Breast epithelium (tissue), 4 donors: ENCODE results near the gene REEP3. TPM values are rescaled to one million over a fixed set of nuclear protein-coding genes. Genes with fewer than 3 reads are reported as not detected.

Experiments
- DNase-seq, 2 donors: peaks; one replicate each; pipeline ENCODE4 v3.0.0-alpha.2; 2019; ENCODE audit warnings: low spot score in 2 of 2
- H3K27ac ChIP-seq, 2 donors: fragments of 200-600 bp; sonication (generic) in 1 of 2; one replicate each; pipeline ENCODE4 v1.5.1; 2016 to 2019; ENCODE audit warnings: mild to moderate bottlenecking in 1 of 2
- H3K27me3 ChIP-seq, 2 donors: fragments of 200-600 bp; sonication (generic) in 1 of 2; one replicate each; pipeline versions ENCODE4 v1.5.1 to v1.6.0; 2017 to 2019; ENCODE audit warnings: control low read depth in 1 of 2, mild to moderate bottlenecking in 1 of 2
- H3K36me3 ChIP-seq: fragments of 200-600 bp; one replicate; pipeline ENCODE4 v1.5.1; 2019
- H3K4me1 ChIP-seq, 2 donors: fragments of 200-600 bp; sonication (generic); one replicate each; pipeline ENCODE4 v1.5.1; 2016 to 2019; ENCODE audit warnings: control low read depth in 1 of 2
- H3K4me3 ChIP-seq, 3 donors: fragments of 200-600 bp; sonication (generic); 1 replicate in 2 of 3; 2 replicates in 1 of 3; pipeline ENCODE4 v1.5.1; 2016 to 2019; ENCODE audit warnings: mild to moderate bottlenecking in 3 of 3, moderate library complexity in 2 of 3
- H3K9me3 ChIP-seq, 2 donors: fragments of 200-600 bp; sonication (generic) in 1 of 2; one replicate each; pipeline ENCODE4 v1.5.1; 2016 to 2019; ENCODE audit warnings: control low read depth in 1 of 2
- POLR2A ChIP-seq: fragments of 450-650 bp; IDR thresholded peaks from one replicate; pipeline ENCODE4 v1.6.1; 2016; ENCODE audit warnings: antibody characterized with exemption, mild to moderate bottlenecking, moderate library complexity
- POLR2AphosphoS5 ChIP-seq, 3 donors: sonication (generic); formaldehyde crosslinking; IDR thresholded peaks; one replicate each; pipeline ENCODE4 v1.6.1; 2017; ENCODE audit warnings: antibody characterized with exemption in 3 of 3
- intact Hi-C: fragments of 100-400 bp; cut with DNase I; formaldehyde crosslinking; loops from one replicate; pipeline ENCODE4 v1.15.1; 2023; ENCODE audit warnings: low total_unique reads
- total RNA-seq, 3 donors: library from RNA; depleted of rRNA; stranded (reverse); fragments of >200 nt; gene quantifications; one replicate each; pipeline ENCODE4 v1.1.0, GENCODE V29; 2016
- TF ChIP-seq, protein P1 (sequence below), 3 donors: fragments of 450-650 bp; IDR thresholded peaks; one replicate each; pipeline ENCODE4 v1.5.1; 2016 to 2017; ENCODE audit warnings: antibody characterized with exemption in 3 of 3, mild to moderate bottlenecking in 3 of 3, moderate library complexity in 3 of 3

The REEP3 gene
- total RNA-seq, 3 donors from 2014 or later: 55.4 to 74.1 (median 63.6) TPM

DNA sequence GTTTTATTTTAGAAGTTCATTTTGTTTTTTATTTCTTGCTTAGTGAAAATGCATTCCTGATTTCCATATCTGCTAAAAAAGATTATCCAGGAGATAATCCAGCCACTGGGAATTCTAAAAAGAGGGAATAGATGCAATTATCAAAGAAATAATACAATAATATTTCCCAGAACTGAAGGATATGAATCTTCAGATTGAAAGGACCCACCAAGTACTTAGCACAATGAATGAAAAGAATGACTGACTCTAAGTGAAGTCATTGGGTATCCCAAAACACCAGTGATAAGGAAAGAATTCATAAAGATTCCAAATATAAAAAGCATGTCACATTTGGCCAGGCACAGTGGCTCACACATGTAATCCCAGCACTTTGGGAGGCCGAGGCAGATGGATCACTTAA lies 79.3 kb downstream of the REEP3 start:
- Histone ChIP-seq H3K27ac (no peak overlapping the region), H3K27me3 (no peaks in the 10 kb centered on the region), H3K4me1 (no peaks in the 10 kb centered on the region), H3K4me3 (no peak overlapping the region), H3K9me3 (no peaks in the 10 kb centered on the region), H3K36me3 (no peaks in the 10 kb centered on the region)
- TF ChIP-seq POLR2AphosphoS5 (IDR thresholded peaks at IDR 0.05) (no peak), POLR2A (no peak)
- TF ChIP-seq, protein P1, sequence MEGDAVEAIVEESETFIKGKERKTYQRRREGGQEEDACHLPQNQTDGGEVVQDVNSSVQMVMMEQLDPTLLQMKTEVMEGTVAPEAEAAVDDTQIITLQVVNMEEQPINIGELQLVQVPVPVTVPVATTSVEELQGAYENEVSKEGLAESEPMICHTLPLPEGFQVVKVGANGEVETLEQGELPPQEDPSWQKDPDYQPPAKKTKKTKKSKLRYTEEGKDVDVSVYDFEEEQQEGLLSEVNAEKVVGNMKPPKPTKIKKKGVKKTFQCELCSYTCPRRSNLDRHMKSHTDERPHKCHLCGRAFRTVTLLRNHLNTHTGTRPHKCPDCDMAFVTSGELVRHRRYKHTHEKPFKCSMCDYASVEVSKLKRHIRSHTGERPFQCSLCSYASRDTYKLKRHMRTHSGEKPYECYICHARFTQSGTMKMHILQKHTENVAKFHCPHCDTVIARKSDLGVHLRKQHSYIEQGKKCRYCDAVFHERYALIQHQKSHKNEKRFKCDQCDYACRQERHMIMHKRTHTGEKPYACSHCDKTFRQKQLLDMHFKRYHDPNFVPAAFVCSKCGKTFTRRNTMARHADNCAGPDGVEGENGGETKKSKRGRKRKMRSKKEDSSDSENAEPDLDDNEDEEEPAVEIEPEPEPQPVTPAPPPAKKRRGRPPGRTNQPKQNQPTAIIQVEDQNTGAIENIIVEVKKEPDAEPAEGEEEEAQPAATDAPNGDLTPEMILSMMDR (IDR thresholded peaks at IDR 0.05): no peak
- intact Hi-C loops: no loop called here
- no peak for DNase-seq

DNA sequence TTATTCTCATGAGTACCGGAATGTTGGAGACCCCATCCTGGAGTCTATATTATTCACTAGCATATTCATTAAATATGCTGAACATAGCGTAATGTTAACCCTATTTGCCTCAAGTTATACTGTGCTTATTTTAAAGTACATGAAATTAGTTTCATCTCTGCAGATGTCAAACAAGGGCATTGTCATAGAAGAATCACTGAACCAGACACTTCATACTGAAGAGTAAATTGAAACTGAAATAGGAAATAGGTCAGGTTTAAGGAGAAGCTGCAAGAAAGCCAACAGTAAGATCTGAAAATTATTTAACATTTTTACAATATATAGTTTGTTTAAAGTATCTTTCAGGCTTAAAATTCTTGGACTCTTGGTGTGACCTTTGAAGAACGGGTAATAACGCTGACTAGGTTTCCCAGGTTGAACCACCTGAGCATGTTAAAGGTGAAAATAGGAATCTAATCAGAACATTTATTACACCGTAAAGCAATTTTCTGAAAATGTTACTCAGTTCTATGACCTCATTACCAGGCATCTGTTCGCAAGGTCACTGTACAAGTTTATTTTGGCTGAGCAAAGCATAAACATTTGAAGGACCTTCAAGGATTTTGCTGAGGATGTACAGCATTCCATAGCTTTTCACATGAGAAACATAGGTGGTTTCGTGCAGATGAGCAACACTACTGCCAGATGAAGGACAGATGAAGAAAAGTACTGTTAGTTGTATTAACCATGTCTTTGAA lies 82.7 kb downstream of the REEP3 start:
- no peak for DNase-seq
- Histone ChIP-seq H3K4me1 (no peaks in the 10 kb centered on the region), H3K27me3 (no peaks in the 10 kb centered on the region), H3K4me3 (no peak overlapping the region), H3K9me3 (no peaks in the 10 kb centered on the region), H3K27ac (no peak overlapping the region), H3K36me3 (no peaks in the 10 kb centered on the region)
- TF ChIP-seq POLR2A (no peak), POLR2AphosphoS5 (IDR thresholded peaks at IDR 0.05) (no peak)
- TF ChIP-seq, protein P1 (IDR thresholded peaks at IDR 0.05): no peak
- intact Hi-C loops: no loop called here

DNA sequence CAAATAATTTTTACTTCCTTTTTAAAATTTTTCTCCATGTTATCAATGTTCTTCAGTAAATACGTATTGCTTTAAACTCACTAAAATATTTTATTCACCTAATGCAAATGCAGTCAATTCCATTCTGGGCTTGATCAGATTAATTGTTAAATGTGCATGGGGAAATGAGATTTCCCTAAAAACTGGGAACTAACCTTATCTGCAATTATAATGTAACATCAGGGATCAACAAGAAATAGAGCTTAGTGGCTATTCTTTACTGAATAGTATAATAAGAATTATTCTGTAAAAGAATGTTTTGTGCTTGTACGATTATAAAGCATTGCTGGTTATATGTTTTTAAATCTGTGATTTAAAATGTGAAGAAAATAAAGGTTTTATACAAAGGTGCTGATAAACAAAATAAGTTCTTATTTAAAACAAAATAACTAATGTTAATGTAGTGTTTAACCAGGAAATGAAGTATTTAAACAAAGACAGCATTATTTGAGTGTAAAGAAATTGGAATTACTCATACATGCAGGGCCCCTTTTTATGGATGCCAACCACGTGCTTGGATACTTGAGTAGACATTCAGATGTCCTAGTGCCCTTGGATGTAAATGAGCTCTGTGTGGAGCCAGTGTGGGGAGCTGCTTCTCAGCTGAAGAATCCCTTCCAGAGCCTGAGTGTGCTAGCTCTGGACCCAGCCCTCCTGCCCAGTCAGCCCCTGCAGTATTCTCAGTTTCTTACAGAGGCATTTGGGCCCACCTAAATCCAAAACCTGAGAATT lies 84.2 kb downstream of the REEP3 start:
- Histone ChIP-seq H3K4me3 (no peak overlapping the region), H3K27me3 (no peaks in the 10 kb centered on the region), H3K4me1 (no peaks in the 10 kb centered on the region), H3K27ac (no peak overlapping the region), H3K9me3 (no peaks in the 10 kb centered on the region), H3K36me3 (no peaks in the 10 kb centered on the region)
- TF ChIP-seq POLR2A (no peak), POLR2AphosphoS5 (IDR thresholded peaks at IDR 0.05) (no peak)
- TF ChIP-seq, protein P1 (IDR thresholded peaks at IDR 0.05): no peak
- DNase-seq: no peak
- intact Hi-C loops: no loop called here

DNA sequence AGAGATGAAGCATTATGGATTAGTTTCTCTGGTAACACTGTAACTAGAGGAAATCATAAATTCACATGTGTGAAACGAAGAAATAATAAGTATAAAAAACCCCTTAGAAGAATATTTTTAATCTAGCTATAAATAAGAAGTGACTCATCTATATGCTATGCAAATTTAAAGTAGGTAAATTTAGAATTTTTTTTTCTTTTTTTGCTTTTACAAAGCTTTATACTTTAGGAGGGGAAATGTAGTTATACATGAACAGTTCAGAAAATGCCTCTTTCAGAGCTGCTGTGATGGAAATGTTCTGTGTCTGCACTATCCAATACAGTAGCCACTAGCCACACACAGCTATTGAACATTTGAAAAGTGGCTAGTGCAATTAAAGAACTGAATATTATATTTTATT lies 87.3 kb downstream of the REEP3 start:
- no peak for DNase-seq
- TF ChIP-seq POLR2AphosphoS5 (IDR thresholded peaks at IDR 0.05) (no peak), POLR2A (no peak)
- TF ChIP-seq, protein P1 (IDR thresholded peaks at IDR 0.05): no peak
- H3K27me3 ChIP-seq: no peaks in the 10 kb centered on the region
- no peak overlapping the region for H3K4me3 ChIP-seq
- H3K4me1 ChIP-seq: no peaks in the 10 kb centered on the region
- no peak overlapping the region for H3K27ac ChIP-seq
- intact Hi-C loops: no loop called here
- no peaks in the 10 kb centered on the region for H3K36me3 ChIP-seq
- H3K9me3 ChIP-seq: no peaks in the 10 kb centered on the region

DNA sequence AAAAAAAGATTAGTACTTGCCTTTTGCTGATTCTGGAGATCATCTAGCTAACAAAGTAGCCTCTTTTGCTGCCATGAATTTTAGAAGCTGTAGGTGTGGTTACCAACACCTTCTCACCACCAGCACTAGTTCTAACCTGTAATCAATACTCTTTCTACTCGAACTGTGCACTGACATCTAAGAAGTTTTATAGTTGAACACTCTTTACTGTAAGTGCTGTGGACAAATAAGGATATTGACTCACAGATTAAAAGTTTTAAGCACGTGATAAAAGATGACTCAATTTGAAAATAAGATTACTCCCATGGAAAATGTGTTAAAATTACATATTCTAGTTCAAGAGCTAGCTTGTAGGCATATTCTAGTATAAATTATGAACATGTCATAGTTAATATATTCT lies 89.9 kb downstream of the REEP3 start:
- H3K36me3 ChIP-seq: no peaks in the 10 kb centered on the region
- TF ChIP-seq, protein P1 (IDR thresholded peaks at IDR 0.05): no peak
- TF ChIP-seq POLR2A (no peak), POLR2AphosphoS5 (IDR thresholded peaks at IDR 0.05) (no peak)
- no peak overlapping the region for H3K4me3 ChIP-seq
- no peaks in the 10 kb centered on the region for H3K4me1 ChIP-seq
- DNase-seq: no peak
- no peaks in the 10 kb centered on the region for H3K27me3 ChIP-seq
- no peaks in the 10 kb centered on the region for H3K9me3 ChIP-seq
- H3K27ac ChIP-seq: no peak overlapping the region
- intact Hi-C loops: no loop called here
